MM.1S (cell line): ENCODE measurements around the gene PRX.

Experiments
- DNase-seq: peaks from one replicate; pipeline ENCODE4 v3.0.0-alpha.2; 2015
- H2AFZ ChIP-seq: fragments of 300-600 bp; sonication (generic); 2 replicates; pipeline ENCODE4 v1.6.0; 2016; ENCODE audit warnings: antibody characterized with exemption, low read length
- H3F3A ChIP-seq: fragments of 300-600 bp; sonication (generic); 2 replicates; pipeline ENCODE4 v1.6.1; 2016; ENCODE audit warnings: mild to moderate bottlenecking, antibody characterized with exemption, low read length, moderate library complexity, mixed read lengths; ENCODE audit not compliant: insufficient read depth
- H3K27ac ChIP-seq: fragments of 300-600 bp; sonication (generic); 2 replicates; pipeline ENCODE4 v1.5.1; 2016; ENCODE audit warnings: mild to moderate bottlenecking, low read length
- H3K27me3 ChIP-seq: fragments of 300-600 bp; sonication (generic); replicated peaks from 2 replicates; pipeline ENCODE4 v1.6.0; 2016; ENCODE audit warnings: low read length; ENCODE audit not compliant: insufficient read depth
- H3K36me3 ChIP-seq: fragments of 300-600 bp; sonication (generic); replicated peaks from 2 replicates; pipeline ENCODE4 v1.6.1; 2016; ENCODE audit warnings: mild to moderate bottlenecking, low read length, mixed read lengths; ENCODE audit not compliant: insufficient read depth
- H3K4me1 ChIP-seq: fragments of 300-600 bp; sonication (generic); 2 replicates; pipeline ENCODE4 v1.6.1; 2016; ENCODE audit warnings: low read length, mixed read lengths
- H3K4me2 ChIP-seq: fragments of 300-600 bp; sonication (generic); 2 replicates; pipeline ENCODE4 v1.6.0; 2016; ENCODE audit warnings: low read depth, low read length
- H3K4me3 ChIP-seq: fragments of 300-600 bp; sonication (generic); 2 replicates; pipeline ENCODE4 v1.5.1; 2016; ENCODE audit warnings: low read length, mixed read lengths
- H3K79me2 ChIP-seq: fragments of 300-600 bp; sonication (generic); 2 replicates; pipeline ENCODE4 v1.6.1; 2016; ENCODE audit warnings: mixed run types, low read length, mixed read lengths
- H3K9ac ChIP-seq: fragments of 300-600 bp; sonication (generic); 2 replicates; pipeline ENCODE4 v1.6.1; 2016; ENCODE audit warnings: low read length, mixed read lengths
- H3K9me2 ChIP-seq: fragments of 300-600 bp; sonication (generic); replicated peaks from 2 replicates; pipeline ENCODE4 v1.6.1; 2016; ENCODE audit warnings: mild to moderate bottlenecking, low read length, mixed read lengths; ENCODE audit not compliant: insufficient read depth
- H3K9me3 ChIP-seq: fragments of 300-600 bp; sonication (generic); replicated peaks from 2 replicates; pipeline ENCODE4 v1.6.1; 2016; ENCODE audit warnings: mild to moderate bottlenecking, low read length, mixed read lengths; ENCODE audit not compliant: insufficient read depth
- H4K20me1 ChIP-seq: fragments of 300-600 bp; sonication (generic); 2 replicates; pipeline ENCODE4 v1.6.1; 2016; ENCODE audit warnings: mild to moderate bottlenecking, low read length, moderate library complexity, mixed read lengths; ENCODE audit not compliant: insufficient read depth
- CTCF ChIP-seq: fragments of 300-600 bp; sonication (generic); IDR thresholded peaks from 2 replicates; pipeline ENCODE4 v1.5.1; 2016; ENCODE audit warnings: antibody characterized with exemption, low read length, mixed read lengths
- EZH2 ChIP-seq: fragments of 300-600 bp; sonication (generic); optimal IDR thresholded peaks from 2 replicates; pipeline ENCODE3; 2017; ENCODE audit warnings: low read depth, mild to moderate bottlenecking, antibody characterized with exemption, low read length, mixed read lengths
- EZH2phosphoT487 ChIP-seq: fragments of 300-600 bp; sonication (generic); IDR thresholded peaks from 2 replicates; pipeline ENCODE4 v1.6.1; 2018; ENCODE audit warnings: antibody characterized with exemption, low read length

Gene PRX

GRCh38 chr19:40460185-40460584 is 47.0 kb upstream of the PRX start:
- Histone ChIP-seq H3K36me3 (no peaks in the 10 kb centered on the region), H2AFZ (no peak overlapping the region), H3K9ac (no peak overlapping the region), H3K27ac (no peak overlapping the region), H3K27me3 (no peaks in the 10 kb centered on the region), H3K9me2 (no peaks in the 10 kb centered on the region), H3K4me2 (no peak overlapping the region), H3K79me2 (no peaks in the 10 kb centered on the region), H3F3A (0 out of 2 replicates have a peak, but pooled peaks cover 3% of the 10 kb centered on the region), H4K20me1 (no peaks in the 10 kb centered on the region), H3K9me3 (no peaks in the 10 kb centered on the region), H3K4me1 (peaks cover 12% of the 10 kb centered on the region; the same call in 1 of the 2 replicates), H3K4me3 (no peak overlapping the region)
- DNase-seq = no peak
- no peak for TF ChIP-seq CTCF
- TF ChIP-seq EZH2phosphoT487 = no peak
- no peak for TF ChIP-seq EZH2

GRCh38 chr19:40458597-40458974 is 45.4 kb upstream of the PRX start:
- Histone ChIP-seq H3K4me2 (no peak overlapping the region), H3K4me1 (peaks cover 5% of the 10 kb centered on the region; the same call in 1 of the 2 replicates), H3K27me3 (no peaks in the 10 kb centered on the region), H4K20me1 (no peaks in the 10 kb centered on the region), H2AFZ (no peak overlapping the region), H3K4me3 (no peak overlapping the region), H3K79me2 (no peaks in the 10 kb centered on the region), H3K9ac (no peak overlapping the region), H3K27ac (no peak overlapping the region), H3K9me3 (no peaks in the 10 kb centered on the region), H3F3A (no peaks in the 10 kb centered on the region), H3K9me2 (no peaks in the 10 kb centered on the region), H3K36me3 (no peaks in the 10 kb centered on the region)
- TF ChIP-seq EZH2phosphoT487 = no peak
- TF ChIP-seq CTCF = no peak
- no peak for TF ChIP-seq EZH2
- DNase-seq = no peak

GRCh38 chr19:40457953-40458596 is 44.9 kb upstream of the PRX start:
- Histone ChIP-seq H3K9ac (no peak overlapping the region), H3K27me3 (no peaks in the 10 kb centered on the region), H3F3A (no peaks in the 10 kb centered on the region), H3K4me3 (no peak overlapping the region), H2AFZ (no peak overlapping the region), H4K20me1 (no peaks in the 10 kb centered on the region), H3K27ac (no peak overlapping the region), H3K79me2 (no peaks in the 10 kb centered on the region), H3K9me2 (no peaks in the 10 kb centered on the region), H3K4me1 (peaks cover 5% of the 10 kb centered on the region; the same call in 1 of the 2 replicates), H3K9me3 (no peaks in the 10 kb centered on the region), H3K4me2 (no peak overlapping the region), H3K36me3 (no peaks in the 10 kb centered on the region)
- TF ChIP-seq CTCF (no peak), EZH2 (no peak), EZH2phosphoT487 (no peak)
- no peak for DNase-seq
